Loucy (cell line): Measurements from ENCODE around the gene METAP1.

Source experiments
- H2AFZ ChIP-seq: fragments of 200-600 bp; sonication (generic); 2 replicates; pipeline ENCODE4 v1.6.0; 2016; ENCODE audit warnings: antibody characterized with exemption, mild to moderate bottlenecking, low read length, moderate library complexity
- H3F3A ChIP-seq: fragments of 200-600 bp; 2 replicates; pipeline ENCODE4 v1.6.0; 2016; ENCODE audit warnings: antibody characterized with exemption, low read depth, mild to moderate bottlenecking
- H3K27me3 ChIP-seq: fragments of 200-600 bp; sonication (generic); 2 replicates; pipeline ENCODE4 v1.6.1; 2014; ENCODE audit warnings: low read length, mild to moderate bottlenecking; ENCODE audit not compliant: insufficient read depth, poor library complexity, severe bottlenecking
- H3K36me3 ChIP-seq: fragments of 200-600 bp; sonication (generic); 2 replicates; pipeline ENCODE4 v1.6.1; 2016; ENCODE audit warnings: low read length; ENCODE audit not compliant: insufficient read depth
- H3K4me1 ChIP-seq: fragments of 200-600 bp; sonication (generic); 2 replicates; pipeline ENCODE4 v1.5.1; 2014; ENCODE audit warnings: low read length, mild to moderate bottlenecking; ENCODE audit not compliant: insufficient read depth, poor library complexity, severe bottlenecking
- H3K4me2 ChIP-seq: fragments of 200-600 bp; sonication (generic); 2 replicates; pipeline ENCODE4 v1.6.0; 2014; ENCODE audit warnings: antibody characterized with exemption, low read length, low read depth, mild to moderate bottlenecking; ENCODE audit not compliant: poor library complexity, severe bottlenecking
- H3K4me3 ChIP-seq: fragments of 200-600 bp; sonication (generic); 2 replicates; pipeline ENCODE4 v1.5.1; 2014; ENCODE audit warnings: low read length, mild to moderate bottlenecking, mixed read lengths; ENCODE audit not compliant: poor library complexity, severe bottlenecking
- H3K79me2 ChIP-seq: fragments of 200-600 bp; sonication (generic); 2 replicates; pipeline ENCODE4 v1.6.1; 2014; ENCODE audit warnings: low read length; ENCODE audit not compliant: insufficient read depth
- H3K9ac ChIP-seq: fragments of 200-600 bp; sonication (generic); 2 replicates; pipeline ENCODE4 v1.6.0; 2014; ENCODE audit warnings: mild to moderate bottlenecking, low read depth, low read length, moderate library complexity; ENCODE audit not compliant: poor library complexity, severe bottlenecking
- H3K9me2 ChIP-seq: fragments of 200-600 bp; sonication (generic); replicated peaks from 2 replicates; pipeline ENCODE4 v1.6.1; 2016; ENCODE audit warnings: low read depth, low read length, mixed read lengths
- H3K9me3 ChIP-seq: fragments of 200-600 bp; sonication (generic); 2 replicates; pipeline ENCODE4 v1.6.1; 2014; ENCODE audit warnings: mild to moderate bottlenecking, antibody characterized with exemption, low read length, low read depth; ENCODE audit not compliant: insufficient read depth
- H4K20me1 ChIP-seq: fragments of 200-600 bp; sonication (generic); 2 replicates; pipeline ENCODE4 v1.6.0; 2014; ENCODE audit warnings: antibody characterized with exemption, low read length, mild to moderate bottlenecking; ENCODE audit not compliant: insufficient read depth, poor library complexity, severe bottlenecking
- EZH2phosphoT487 ChIP-seq: fragments of 200-600 bp; IDR thresholded peaks from 2 replicates; pipeline ENCODE4 v1.6.1; 2018; ENCODE audit warnings: antibody characterized with exemption, mild to moderate bottlenecking, moderate library complexity, borderline replicate concordance
- TF ChIP-seq, protein P1 (sequence below): fragments of 200-600 bp; sonication (generic); conservative IDR thresholded peaks from 2 replicates; pipeline ENCODE4 v1.5.1; 2014; ENCODE audit warnings: mild to moderate bottlenecking, antibody characterized with exemption, low read length

The METAP1 gene

DNA sequence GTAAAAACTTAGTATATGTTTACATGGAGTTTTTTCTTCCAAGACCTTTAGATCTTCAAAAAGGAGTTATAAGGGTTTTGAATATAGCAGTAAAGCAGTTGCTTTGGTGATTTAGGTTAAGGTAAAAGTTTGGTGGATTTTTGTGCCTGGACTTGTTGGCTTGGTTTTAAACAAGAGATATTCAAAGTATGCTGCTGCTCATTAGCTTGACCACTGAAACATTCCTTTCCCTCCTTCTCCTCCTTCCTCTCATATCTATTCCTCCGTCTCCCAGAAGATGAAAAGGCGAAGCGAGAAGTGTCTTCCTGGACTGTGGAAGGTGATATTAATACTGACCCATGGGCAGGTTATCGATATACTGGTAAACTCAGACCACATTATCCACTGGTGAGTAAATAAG, 38.4 kb downstream of the METAP1 start:
- peaks cover 71% of the 10 kb centered on the region for H3K79me2 ChIP-seq
- H4K20me1 ChIP-seq, result peaks cover 16% of the 10 kb centered on the region
- H2AFZ ChIP-seq, result no peak overlapping the region
- H3K9me2 ChIP-seq, result no peaks in the 10 kb centered on the region
- no peaks in the 10 kb centered on the region for H3K27me3 ChIP-seq
- TF ChIP-seq, protein P1, sequence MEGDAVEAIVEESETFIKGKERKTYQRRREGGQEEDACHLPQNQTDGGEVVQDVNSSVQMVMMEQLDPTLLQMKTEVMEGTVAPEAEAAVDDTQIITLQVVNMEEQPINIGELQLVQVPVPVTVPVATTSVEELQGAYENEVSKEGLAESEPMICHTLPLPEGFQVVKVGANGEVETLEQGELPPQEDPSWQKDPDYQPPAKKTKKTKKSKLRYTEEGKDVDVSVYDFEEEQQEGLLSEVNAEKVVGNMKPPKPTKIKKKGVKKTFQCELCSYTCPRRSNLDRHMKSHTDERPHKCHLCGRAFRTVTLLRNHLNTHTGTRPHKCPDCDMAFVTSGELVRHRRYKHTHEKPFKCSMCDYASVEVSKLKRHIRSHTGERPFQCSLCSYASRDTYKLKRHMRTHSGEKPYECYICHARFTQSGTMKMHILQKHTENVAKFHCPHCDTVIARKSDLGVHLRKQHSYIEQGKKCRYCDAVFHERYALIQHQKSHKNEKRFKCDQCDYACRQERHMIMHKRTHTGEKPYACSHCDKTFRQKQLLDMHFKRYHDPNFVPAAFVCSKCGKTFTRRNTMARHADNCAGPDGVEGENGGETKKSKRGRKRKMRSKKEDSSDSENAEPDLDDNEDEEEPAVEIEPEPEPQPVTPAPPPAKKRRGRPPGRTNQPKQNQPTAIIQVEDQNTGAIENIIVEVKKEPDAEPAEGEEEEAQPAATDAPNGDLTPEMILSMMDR, result no peak
- no peak for TF ChIP-seq EZH2phosphoT487
- H3K36me3 ChIP-seq, result peaks cover 64% of the 10 kb centered on the region
- H3K4me2 ChIP-seq, result no peak overlapping the region
- no peak overlapping the region for H3K9ac ChIP-seq
- no peak overlapping the region for H3K4me3 ChIP-seq
- H3K4me1 ChIP-seq, result peaks cover 17% of the 10 kb centered on the region
- peaks cover 5% of the 10 kb centered on the region; the same call in 1 of the 2 replicates for H3F3A ChIP-seq
- peaks cover 12% of the 10 kb centered on the region; the same call in 1 of the 2 replicates for H3K9me3 ChIP-seq

DNA sequence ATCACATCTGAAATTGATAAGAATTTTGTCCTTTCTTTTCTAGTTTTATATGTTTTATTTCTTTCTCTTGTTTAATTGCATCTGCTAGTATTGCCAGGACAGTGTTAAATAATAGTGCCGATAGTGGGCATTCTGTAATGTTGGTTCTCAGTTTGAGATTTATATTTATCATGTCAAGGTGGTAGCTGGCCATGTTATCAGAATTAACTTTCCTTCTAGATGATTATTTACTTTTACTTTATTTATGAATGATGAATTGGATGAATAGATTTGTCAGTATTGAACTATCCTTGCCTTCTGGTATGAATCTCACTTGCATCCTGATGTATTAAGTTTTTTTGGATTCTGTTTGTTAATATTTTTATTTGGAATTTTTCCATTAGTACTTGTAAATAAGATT, 42.7 kb downstream of the METAP1 start:
- peaks cover 5% of the 10 kb centered on the region for H4K20me1 ChIP-seq
- H3K9me3 ChIP-seq, result peaks cover 15% of the 10 kb centered on the region; the same call in 1 of the 2 replicates
- peaks cover 15% of the 10 kb centered on the region for H3K4me1 ChIP-seq
- H2AFZ ChIP-seq, result no peak overlapping the region
- no peaks in the 10 kb centered on the region for H3K27me3 ChIP-seq
- H3K36me3 ChIP-seq, result peaks cover 61% of the 10 kb centered on the region
- peaks cover 35% of the 10 kb centered on the region for H3K79me2 ChIP-seq
- no peaks in the 10 kb centered on the region for H3K9me2 ChIP-seq
- H3F3A ChIP-seq, result peaks cover 3% of the 10 kb centered on the region; the same call in 1 of the 2 replicates
- H3K4me2 ChIP-seq, result no peak overlapping the region
- TF ChIP-seq EZH2phosphoT487, result no peak
- TF ChIP-seq, protein P1, result no peak
- H3K9ac ChIP-seq, result no peak overlapping the region
- no peak overlapping the region for H3K4me3 ChIP-seq

DNA sequence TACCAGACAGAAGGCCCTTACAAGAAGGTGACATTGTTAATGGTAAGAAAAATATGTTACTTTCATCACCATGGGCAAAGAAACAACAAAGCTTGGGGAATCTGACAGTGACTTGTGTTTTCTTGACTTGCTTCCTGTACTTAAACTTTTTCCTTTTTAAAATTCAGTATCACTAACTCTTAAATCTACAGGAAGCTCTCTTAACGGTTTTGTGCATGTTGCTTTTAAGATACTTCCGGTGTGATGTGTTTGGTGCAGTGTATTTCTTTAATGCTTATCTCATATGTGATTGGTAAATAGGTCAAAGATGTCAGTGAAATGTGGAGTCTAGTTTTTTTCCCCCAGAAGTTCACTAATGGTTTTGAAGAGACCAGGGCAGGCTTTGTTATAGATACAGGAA, 47.8 kb downstream of the METAP1 start:
- Histone ChIP-seq H3K4me2 (peak overlapping the region; percentile 71), H2AFZ (peak overlapping the region; percentile 22; the same call in 1 of the 2 replicates), H3F3A (peaks cover 3% of the 10 kb centered on the region; the same call in 1 of the 2 replicates), H3K4me1 (peaks cover 35% of the 10 kb centered on the region), H3K9me2 (no peaks in the 10 kb centered on the region), H3K4me3 (peak overlapping the region; percentile 50), H3K9me3 (peaks cover 9% of the 10 kb centered on the region; the same call in 1 of the 2 replicates), H3K9ac (peak overlapping the region; percentile 58), H3K36me3 (peaks cover 46% of the 10 kb centered on the region), H3K79me2 (peaks cover 10% of the 10 kb centered on the region), H3K27me3 (no peaks in the 10 kb centered on the region), H4K20me1 (no peaks in the 10 kb centered on the region)
- TF ChIP-seq, protein P1, result no peak
- TF ChIP-seq EZH2phosphoT487, result no peak
